GM18867 (cell line): ENCODE measurements around the gene PPP2R2D.
A peak's percentile ranks its signal among the peaks of the same experiment; 100 is the strongest.

Experiments used
- ATAC-seq: cut with Tn5 transposase; IDR thresholded peaks from one replicate; pipeline ENCODE4 v1.9.1; 2021; ENCODE audit warnings: mild to moderate bottlenecking, moderate library complexity; ENCODE audit not compliant: unreplicated experiment

Gene PPP2R2D

GRCh38 chr10:131926253-131926652 lies 25.4 kb downstream of the PPP2R2D start:
- ATAC-seq: no peak

- ATAC-seq: no peak
These were observed 26.2 kb downstream of the PPP2R2D start for GRCh38 chr10:131926743-131927595.

DNA sequence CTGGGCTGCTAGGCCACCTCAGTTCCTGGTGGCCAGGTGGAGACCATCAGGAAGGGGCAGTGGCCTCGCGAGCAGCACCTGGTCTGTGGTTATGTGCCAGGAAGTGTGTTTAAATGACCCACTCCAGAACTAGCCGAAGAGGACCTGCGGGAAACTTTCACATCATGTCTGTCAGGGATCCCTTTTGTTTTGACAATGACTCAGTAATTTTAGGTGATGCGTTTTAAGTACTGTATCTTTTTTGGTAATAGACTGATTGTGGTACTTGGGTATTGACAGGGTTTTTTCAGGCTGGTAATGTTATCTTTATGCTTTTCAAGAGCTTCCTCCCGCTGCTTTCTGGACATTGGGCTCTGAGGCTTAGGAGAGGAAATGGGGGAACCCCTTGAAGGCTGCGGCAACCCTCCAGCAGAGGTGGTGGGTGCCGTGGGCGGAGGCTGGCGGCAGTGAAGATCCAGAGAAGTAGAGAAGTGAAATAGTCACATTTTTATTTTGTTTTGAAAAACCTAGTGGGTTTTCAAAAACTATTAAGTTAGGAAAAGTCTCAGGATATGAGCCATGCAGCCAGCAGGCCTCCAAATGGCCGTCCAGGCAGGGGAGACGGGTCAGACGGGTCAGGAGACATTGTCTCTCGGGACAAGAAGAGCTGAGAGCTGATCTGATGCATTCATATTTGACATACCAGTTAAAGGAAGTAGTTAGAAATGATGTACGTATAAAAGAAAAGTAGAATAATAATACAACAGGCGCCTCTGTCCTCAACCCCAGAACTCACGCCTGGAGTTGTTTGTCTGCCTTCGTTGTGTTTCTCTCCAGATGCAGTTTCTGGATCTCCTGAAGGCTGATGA lies 27.7 kb downstream of the PPP2R2D start:
- ATAC-seq: peak; percentile 90

DNA sequence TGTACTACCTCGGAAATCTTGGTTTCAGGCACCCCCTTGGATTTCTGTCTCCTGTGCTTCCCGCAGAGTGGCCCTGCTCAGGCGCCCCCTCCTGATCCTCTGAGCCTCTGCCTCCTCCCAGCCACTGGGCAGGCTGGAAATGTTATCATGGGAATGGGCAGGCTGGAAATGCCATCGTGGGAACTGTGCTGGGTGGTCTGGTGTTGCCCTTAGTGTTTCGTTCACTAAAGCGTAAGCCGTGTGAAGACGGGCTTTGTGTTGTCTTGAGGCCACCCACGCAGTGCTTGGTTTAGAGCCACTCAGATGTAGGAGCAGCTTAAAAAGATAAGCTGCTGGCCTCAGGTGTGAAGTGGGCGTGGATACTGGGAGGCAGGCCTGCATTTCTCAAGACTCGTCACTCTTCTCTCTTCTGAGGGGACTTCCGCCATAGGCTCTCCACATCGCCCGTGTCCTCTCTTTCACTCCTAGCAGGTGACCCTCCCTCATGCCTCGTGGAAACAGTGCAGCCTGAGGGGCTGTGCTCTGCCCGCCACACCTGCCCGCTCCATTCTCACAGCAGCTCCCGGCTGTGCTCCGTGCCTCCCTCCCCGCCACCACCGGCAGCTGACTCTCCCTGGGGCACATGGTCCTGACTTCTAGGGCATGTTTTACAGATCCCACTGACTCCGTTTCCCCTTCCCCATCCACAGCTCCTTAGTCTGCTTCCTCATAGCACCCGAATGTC lies 28.5 kb downstream of the PPP2R2D start:
- ATAC-seq: no peak

DNA sequence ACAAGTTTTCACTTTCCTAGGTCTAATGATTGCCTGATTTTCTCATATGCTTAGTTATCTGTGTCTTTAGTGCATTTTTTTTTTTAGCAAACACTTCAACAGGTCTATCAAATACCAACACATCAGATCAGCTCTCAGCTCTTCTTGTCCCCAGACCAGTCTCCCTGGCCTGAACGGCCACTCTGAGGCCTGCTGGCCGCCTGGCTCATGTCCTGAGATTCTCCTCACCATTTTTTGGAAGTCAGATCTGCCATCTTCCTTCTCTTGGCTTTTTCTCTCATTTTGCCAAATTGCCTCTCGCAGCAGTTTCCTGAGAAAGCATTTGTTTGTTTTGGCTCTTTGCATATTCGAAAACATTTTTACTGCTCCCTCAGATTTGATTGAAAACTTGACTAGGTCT lies 29.3 kb downstream of the PPP2R2D start:
- ATAC-seq: no peak

GRCh38 chr10:131930586-131931330 lies 29.9 kb downstream of the PPP2R2D start:
- no peak for ATAC-seq

- no peak for ATAC-seq
These were observed 31.2 kb downstream of the PPP2R2D start for GRCh38 chr10:131931981-131932380.

DNA sequence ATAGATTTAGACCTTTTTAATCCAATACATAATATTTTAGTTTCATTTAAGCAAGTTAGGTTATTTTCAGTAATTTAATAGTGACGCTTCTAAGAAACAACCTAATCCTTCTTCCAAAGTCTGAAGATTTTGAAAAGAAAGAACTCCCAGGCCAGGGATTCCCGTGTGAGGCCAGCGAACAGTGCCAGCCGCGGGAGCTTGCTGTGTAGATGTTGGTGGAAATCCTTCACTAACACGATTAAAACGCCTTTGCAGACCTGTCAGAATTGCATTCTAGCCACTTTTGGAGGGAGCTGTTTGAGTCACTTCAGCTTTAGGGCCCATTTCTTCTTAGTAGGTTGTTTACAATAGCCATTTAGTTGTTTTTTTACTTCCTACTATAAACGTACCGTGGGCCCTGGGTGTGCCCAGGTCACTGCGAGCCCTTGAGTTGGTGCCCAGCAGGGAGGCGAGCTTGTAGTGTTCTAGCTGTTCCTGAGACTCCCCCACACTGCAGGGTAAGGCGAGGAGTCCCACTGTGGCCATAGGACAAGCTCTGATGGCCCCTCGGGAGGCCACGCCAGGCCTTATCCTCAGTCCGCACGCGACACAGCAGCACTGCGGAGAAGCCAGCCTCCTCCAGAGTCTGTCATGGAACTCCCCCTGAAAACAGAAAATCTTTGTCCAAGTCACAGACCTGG lies 32.3 kb downstream of the PPP2R2D start:
- ATAC-seq: no peak

DNA sequence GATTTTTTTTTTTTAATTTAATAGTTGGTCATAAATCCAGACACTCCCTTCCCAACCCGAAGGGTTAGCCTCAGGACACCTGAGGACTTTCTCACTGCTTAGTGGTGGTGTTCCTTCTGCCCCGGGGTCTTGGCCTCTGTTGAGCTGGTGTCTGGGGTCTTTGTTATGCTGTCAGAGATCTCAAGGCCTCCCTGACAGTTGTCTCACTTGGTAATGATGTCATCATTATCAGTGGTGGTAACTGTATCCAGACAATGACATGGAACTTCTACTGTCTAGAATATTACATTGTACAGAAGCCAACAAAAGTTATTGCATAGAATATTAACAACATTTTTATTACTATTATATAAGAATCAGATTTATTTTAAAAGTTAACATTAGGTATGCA lies 32.9 kb downstream of the PPP2R2D start:
- no peak for ATAC-seq

DNA sequence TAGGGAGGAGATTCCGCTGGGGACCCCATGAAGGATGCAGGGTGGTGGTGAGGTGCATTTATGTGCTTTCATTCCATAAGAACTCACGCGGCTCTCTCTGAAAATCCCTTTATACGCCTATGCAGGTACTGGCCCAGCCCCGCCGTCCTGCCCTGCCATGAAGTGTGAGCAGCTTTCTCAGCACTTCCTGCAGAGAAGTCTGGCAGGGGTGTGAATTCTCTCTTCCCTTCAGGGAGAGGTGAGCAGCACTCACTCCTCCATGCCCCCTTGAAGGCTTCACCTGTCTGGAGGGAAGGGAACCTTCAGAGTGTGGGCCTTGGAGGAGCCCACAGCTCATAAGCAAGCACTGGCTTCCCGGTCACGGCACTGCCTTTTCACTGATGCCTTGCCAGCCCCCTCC lies 34.0 kb downstream of the PPP2R2D start:
- ATAC-seq: no peak

GRCh38 chr10:131935260-131935659 lies 34.5 kb downstream of the PPP2R2D start:
- no peak for ATAC-seq

DNA sequence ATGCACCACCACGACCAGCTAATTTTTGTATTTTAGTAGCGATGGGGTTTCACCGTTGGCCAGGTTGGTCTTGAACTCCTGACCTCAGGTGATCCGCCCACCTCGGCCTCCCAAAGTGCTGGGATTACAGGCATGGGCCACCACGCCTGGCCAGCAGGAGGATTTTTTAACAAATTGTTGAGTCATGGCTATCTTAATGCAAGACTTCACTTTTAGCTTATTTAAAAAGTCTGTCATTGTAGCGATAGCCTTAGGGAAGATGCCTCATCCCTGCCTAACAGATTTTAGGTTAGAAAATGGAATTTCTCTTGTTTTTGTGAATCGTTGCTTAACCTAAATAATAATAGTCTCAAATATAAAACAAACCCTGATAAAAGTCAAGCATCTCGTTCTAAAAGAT lies 35.5 kb downstream of the PPP2R2D start:
- ATAC-seq: no peak

GRCh38 chr10:131936736-131937135 lies 35.9 kb downstream of the PPP2R2D start:
- ATAC-seq: no peak

- ATAC-seq: no peak
These were observed 37.0 kb downstream of the PPP2R2D start for GRCh38 chr10:131937836-131938235.

DNA sequence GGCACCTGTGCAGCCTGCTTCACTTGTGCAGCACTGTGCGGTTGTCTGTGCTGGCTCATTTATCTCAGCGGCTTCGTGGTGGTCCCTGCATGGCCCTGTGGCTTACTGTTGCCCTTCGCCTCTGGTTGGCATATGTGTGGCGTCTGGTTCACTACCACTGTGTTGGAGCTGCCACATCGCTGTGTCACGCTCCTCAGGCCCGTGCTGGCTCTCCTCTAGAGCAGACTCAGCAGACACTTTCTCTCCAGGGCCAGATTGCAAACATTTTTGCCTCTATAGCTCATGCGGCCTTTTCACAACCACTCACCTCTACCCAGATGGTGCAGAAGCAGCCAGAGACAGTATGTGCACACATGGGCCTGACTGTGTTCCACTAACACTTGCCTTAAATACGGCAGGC lies 37.9 kb downstream of the PPP2R2D start:
- no peak for ATAC-seq

GRCh38 chr10:131942455-131942854 lies 41.6 kb downstream of the PPP2R2D start:
- no peak for ATAC-seq

DNA sequence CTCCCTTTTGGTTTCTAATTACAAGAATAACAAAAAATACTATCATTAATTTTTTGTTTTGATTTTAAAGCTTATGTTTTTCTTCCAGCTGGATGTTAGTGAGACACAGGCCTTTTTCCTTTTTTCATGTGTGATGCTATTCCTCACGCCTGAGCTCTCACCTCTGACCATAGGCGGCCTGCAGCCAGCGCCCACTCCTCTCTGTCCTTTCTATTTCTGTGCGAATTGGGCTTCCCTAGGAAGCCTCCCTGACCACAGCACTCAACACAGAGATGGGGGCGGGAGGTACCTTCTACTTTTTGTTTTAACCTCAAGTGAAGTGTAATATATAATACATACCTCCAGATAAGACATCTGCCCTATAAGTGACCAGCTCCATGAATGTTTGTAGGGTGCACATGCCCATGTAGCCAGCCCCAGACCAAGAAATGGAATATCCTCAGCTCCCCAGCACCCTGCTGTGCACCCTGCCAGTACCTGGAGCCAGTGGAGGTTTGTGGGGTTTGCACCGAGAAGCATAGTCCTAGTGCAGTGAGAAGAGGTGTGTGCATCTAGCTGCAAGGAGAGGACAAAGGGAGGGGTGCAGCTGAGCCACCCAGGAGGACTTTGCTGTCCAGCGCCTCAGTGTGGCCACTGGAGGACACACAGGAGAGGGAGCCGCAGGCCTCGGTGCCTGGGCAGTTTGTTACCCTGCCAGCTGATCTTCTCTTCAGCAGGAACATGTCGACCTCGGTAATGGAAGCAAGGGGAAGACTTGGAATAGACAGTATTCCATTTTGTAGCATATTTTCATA lies 42.4 kb downstream of the PPP2R2D start:
- no peak for ATAC-seq

- ATAC-seq: no peak
These were observed 43.6 kb downstream of the PPP2R2D start for GRCh38 chr10:131944412-131944811.

DNA sequence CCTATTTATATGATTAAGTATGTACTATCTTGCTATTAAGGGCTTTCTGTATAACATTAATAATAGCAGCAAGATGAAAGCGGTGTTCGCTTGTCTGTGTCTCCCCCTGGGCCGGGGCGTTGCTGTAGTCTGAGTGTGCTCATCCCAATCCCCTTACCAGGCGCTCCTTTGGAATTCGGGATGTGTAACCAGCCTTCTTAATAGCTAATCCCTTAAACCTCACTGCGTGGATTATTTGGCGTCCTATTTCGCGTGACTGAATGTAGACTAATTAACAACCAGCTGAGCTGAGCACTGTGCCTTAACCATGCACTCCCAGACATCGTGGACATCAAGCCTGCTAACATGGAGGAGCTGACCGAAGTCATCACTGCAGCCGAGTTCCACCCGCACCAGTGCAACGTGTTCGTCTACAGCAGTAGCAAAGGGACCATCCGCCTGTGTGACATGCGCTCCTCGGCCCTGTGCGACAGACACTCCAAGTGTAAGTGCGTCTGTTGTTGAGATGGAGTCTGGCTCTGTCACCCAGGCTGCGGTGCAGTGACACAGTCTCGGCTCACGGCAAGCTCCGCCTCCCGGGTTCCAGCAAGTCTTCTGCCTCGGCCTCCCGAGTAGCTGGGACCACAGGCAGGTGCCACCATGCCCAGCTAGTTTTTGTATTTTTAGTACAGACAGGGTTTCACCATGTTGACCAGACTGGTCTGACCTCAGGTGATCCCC lies 44.3 kb downstream of the PPP2R2D start:
- ATAC-seq: no peak
